OCI-LY3 (cell line): ENCODE measurements around the gene ASNS.
A peak's percentile ranks its signal among the peaks of the same experiment; 100 is the strongest.

Source experiments
- H2AFZ ChIP-seq: fragments of 200-600, 300-600 bp; shearing (Covaris generic); 2 replicates; pipeline ENCODE4 v1.6.0; 2014; ENCODE audit warnings: antibody characterized with exemption, low read depth, low read length
- H3K27ac ChIP-seq: fragments of 200-600, 300-600 bp; sonication (generic); 2 replicates; pipeline ENCODE4 v1.5.1; 2014; ENCODE audit warnings: mild to moderate bottlenecking, low read length, moderate library complexity, mixed read lengths
- H3K27me3 ChIP-seq: fragments of 200-600, 300-600 bp; sonication (generic); 2 replicates; pipeline ENCODE4 v1.6.1; 2014; ENCODE audit warnings: low read depth, low read length, mixed read lengths
- H3K36me3 ChIP-seq: fragments of 200-600, 300-600 bp; sonication (generic); replicated peaks from 2 replicates; pipeline ENCODE3; 2014; ENCODE audit warnings: low read depth, low read length, mixed read lengths
- H3K4me1 ChIP-seq: fragments of 300-600, 200-600 bp; sonication (generic); 2 replicates; pipeline ENCODE4 v1.6.1; 2014; ENCODE audit warnings: low read length, mixed read lengths
- H3K4me2 ChIP-seq: fragments of 200-600, 300-600 bp; sonication (generic); 2 replicates; pipeline ENCODE4 v1.6.1; 2014; ENCODE audit warnings: low read length, mixed read lengths
- H3K4me3 ChIP-seq: fragments of 300-600, 200-600 bp; sonication (generic); 2 replicates; pipeline ENCODE4 v1.5.1; 2014; ENCODE audit warnings: antibody characterized with exemption, mild to moderate bottlenecking, low read length, moderate library complexity
- H3K79me2 ChIP-seq: fragments of 300-600, 200-600 bp; shearing (Covaris generic); 2 replicates; pipeline ENCODE4 v1.6.1; 2014; ENCODE audit warnings: mild to moderate bottlenecking, low read length, mixed read lengths
- H3K9ac ChIP-seq: fragments of 300-600, 200-600 bp; shearing (Covaris generic); 2 replicates; pipeline ENCODE4 v1.6.0; 2014; ENCODE audit warnings: mild to moderate bottlenecking, low read length, moderate library complexity
- H3K9me3 ChIP-seq: fragments of 200-600, 300-600 bp; shearing (Covaris generic); 2 replicates; pipeline ENCODE4 v1.6.1; 2014; ENCODE audit warnings: low read length, mixed read lengths; ENCODE audit not compliant: insufficient read depth
- H4K20me1 ChIP-seq: fragments of 200-600, 300-600 bp; sonication (generic); 2 replicates; pipeline ENCODE4 v1.6.1; 2016; ENCODE audit warnings: low read length, mixed read lengths; ENCODE audit not compliant: insufficient read depth
- EZH2phosphoT487 ChIP-seq: fragments of 200-600 bp; shearing (Covaris generic); IDR thresholded peaks from 2 replicates; pipeline ENCODE4 v1.6.1; 2018; ENCODE audit warnings: antibody characterized with exemption, mixed run types, low read depth
- TF ChIP-seq, protein P1 (sequence below): fragments of 200-600, 300-600 bp; sonication (generic); IDR thresholded peaks from 2 replicates; pipeline ENCODE4 v1.5.1; 2014; ENCODE audit warnings: antibody characterized with exemption, low read length, low read depth

ASNS gene

DNA sequence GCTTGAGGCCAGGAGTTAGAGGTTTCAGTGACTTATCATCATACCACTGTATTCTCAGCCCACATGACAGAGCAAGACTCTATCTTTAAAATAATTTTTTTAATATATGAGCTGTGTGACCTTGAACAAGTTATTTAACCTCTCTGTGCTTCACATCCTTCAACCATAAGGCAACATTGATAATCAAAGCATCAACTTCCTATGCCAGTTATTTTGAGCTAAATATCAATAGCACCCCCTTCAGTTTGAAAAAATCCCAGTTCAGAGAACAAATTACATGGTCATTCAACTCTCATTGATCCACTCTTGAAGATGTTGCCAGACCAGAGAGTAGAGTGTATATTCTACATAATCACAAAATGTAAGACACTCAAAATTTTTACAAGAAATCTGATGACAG is 53.0 kb downstream of the ASNS start:
- Histone ChIP-seq H3K4me1 (no peaks in the 10 kb centered on the region), H3K27me3 (no peaks in the 10 kb centered on the region), H3K27ac (no peak overlapping the region), H3K79me2 (no peaks in the 10 kb centered on the region), H2AFZ (no peak overlapping the region), H4K20me1 (no peaks in the 10 kb centered on the region), H3K9me3 (no peaks in the 10 kb centered on the region), H3K4me2 (no peak overlapping the region), H3K36me3 (no peaks in the 10 kb centered on the region), H3K9ac (no peak overlapping the region), H3K4me3 (no peak overlapping the region)
- TF ChIP-seq, protein P1, sequence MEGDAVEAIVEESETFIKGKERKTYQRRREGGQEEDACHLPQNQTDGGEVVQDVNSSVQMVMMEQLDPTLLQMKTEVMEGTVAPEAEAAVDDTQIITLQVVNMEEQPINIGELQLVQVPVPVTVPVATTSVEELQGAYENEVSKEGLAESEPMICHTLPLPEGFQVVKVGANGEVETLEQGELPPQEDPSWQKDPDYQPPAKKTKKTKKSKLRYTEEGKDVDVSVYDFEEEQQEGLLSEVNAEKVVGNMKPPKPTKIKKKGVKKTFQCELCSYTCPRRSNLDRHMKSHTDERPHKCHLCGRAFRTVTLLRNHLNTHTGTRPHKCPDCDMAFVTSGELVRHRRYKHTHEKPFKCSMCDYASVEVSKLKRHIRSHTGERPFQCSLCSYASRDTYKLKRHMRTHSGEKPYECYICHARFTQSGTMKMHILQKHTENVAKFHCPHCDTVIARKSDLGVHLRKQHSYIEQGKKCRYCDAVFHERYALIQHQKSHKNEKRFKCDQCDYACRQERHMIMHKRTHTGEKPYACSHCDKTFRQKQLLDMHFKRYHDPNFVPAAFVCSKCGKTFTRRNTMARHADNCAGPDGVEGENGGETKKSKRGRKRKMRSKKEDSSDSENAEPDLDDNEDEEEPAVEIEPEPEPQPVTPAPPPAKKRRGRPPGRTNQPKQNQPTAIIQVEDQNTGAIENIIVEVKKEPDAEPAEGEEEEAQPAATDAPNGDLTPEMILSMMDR, result peak; percentile 53
- TF ChIP-seq EZH2phosphoT487, result no peak

DNA sequence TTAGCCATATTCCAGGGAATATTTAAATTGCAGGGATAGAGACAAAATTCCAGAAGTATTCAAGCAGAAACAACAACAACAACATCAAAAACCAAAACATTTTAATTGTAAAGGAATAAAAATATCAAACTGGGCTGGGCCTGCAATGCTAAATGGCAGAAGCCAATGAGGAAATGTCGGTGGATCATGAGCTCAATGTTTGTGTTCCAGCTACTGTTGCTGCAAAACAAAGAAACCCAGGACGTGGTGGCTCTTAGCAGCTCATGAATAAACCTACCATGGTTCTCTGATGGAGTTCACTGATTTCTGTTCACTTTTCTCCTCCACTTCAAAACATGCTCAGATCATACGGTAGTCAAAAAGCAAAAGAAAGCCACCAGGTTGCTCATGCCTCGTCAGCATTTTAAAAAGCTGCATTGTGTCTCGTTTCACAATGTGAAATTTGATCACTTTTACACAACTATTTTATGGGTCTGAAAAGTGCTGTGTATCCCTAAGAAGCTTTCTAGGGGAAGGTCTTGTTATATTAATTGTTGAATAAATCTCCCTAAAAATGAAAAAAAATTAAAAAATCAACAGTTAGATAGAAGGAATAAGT is 54.0 kb downstream of the ASNS start:
- H3K27me3 ChIP-seq, result no peaks in the 10 kb centered on the region
- no peak overlapping the region for H3K9ac ChIP-seq
- no peak for TF ChIP-seq EZH2phosphoT487
- no peak overlapping the region for H3K4me3 ChIP-seq
- H3K4me2 ChIP-seq, result no peak overlapping the region
- no peaks in the 10 kb centered on the region for H3K36me3 ChIP-seq
- H2AFZ ChIP-seq, result no peak overlapping the region
- no peaks in the 10 kb centered on the region for H4K20me1 ChIP-seq
- H3K27ac ChIP-seq, result no peak overlapping the region
- H3K4me1 ChIP-seq, result no peaks in the 10 kb centered on the region
- no peaks in the 10 kb centered on the region for H3K79me2 ChIP-seq
- H3K9me3 ChIP-seq, result no peaks in the 10 kb centered on the region
